ENCODE data around the gene PDE2A.

GRCh38 chr11:72679869-72680268, 5.6 kb upstream of the PDE2A start:
- TF ChIP-seq CTCF (IDR thresholded peaks at IDR 0.05), result no peak
- no peak for TF ChIP-seq EP300 (IDR thresholded peaks at IDR 0.05)
- no peak for TF ChIP-seq POLR2A (IDR thresholded peaks at IDR 0.05)
- TF ChIP-seq POLR2AphosphoS5 (IDR thresholded peaks at IDR 0.05), result no peak
